HEK293 (cell line): ENCODE results near the gene SOS2.

ENCODE experiments used
- CTCF ChIA-PET: fragments of 350-600 bp; formaldehyde crosslinking; extraction: SDS; loops from one replicate; lab custom pipeline; 2021; ENCODE audit warnings: antibody characterized with exemption; lab: Yijun Ruan, JAX
- POLR2A ChIA-PET: fragments of 300-600 bp; formaldehyde crosslinking; extraction: SDS; loops from one replicate; lab custom pipeline; 2020; ENCODE audit warnings: antibody characterized with exemption, inconsistent platforms; lab: Yijun Ruan, JAX
- H3K27ac ChIP-seq: fragments of 200-500 bp; sonication (Bioruptor generic); 2 replicates; pipeline ENCODE4 v1.5.1; 2014; ENCODE audit warnings: low read depth, low read length, control low read depth, inconsistent platforms; ENCODE audit errors: extremely low read depth
- H3K36me3 ChIP-seq, 2 experiments: fragments of 200-500 bp in 1 of 2; sonication (Bioruptor generic) in 1 of 2; 1 replicate in 1 of 2; 2 replicates in 1 of 2; pipeline ENCODE4 v1.5.1; 2014 to 2017; ENCODE audit warnings: inconsistent platforms in 2 of 2, low read length in 2 of 2; ENCODE audit not compliant: control insufficient read depth in 2 of 2, insufficient read depth in 1 of 2
- H3K4me1 ChIP-seq: fragments of 200-500 bp; sonication (Bioruptor generic); 2 replicates; pipeline ENCODE4 v1.5.1; 2014; ENCODE audit warnings: mild to moderate bottlenecking, low read length, inconsistent platforms; ENCODE audit not compliant: control insufficient read depth, insufficient read depth
- H3K4me3 ChIP-seq: 2 replicates; pipeline ENCODE4 v1.5.1; 2011; ENCODE audit warnings: low read depth, mild to moderate bottlenecking, control low read depth, low read length, moderate library complexity
- H3K9me3 ChIP-seq: fragments of 200-500 bp; sonication (Bioruptor generic); 2 replicates; pipeline ENCODE4 v1.5.1; 2014; ENCODE audit warnings: low read depth, low read length, inconsistent platforms; ENCODE audit not compliant: control insufficient read depth, insufficient read depth
- GLI2 ChIP-seq: fragments of 450-650 bp; formaldehyde crosslinking; IDR thresholded peaks from 2 replicates; pipeline ENCODE4; 2017; ENCODE audit warnings: missing biosample characterization, missing genetic modification characterization, low read depth, borderline replicate concordance
- HOXC10 ChIP-seq: sonication (generic); formaldehyde crosslinking; IDR thresholded peaks from 2 replicates; pipeline ENCODE4 v1.8.1; 2023; ENCODE audit warnings: mild to moderate bottlenecking, missing genetic modification reagents
- REPIN1 ChIP-seq: fragments of 450-650 bp; formaldehyde crosslinking; IDR thresholded peaks from 2 replicates; pipeline ENCODE4 v1.5.1; 2017; ENCODE audit warnings: missing biosample characterization, missing genetic modification characterization, low read depth
- SCRT2 ChIP-seq: fragments of 450-650 bp; formaldehyde crosslinking; IDR thresholded peaks from 2 replicates; pipeline ENCODE4 v1.5.1; 2016; ENCODE audit warnings: missing biosample characterization, missing genetic modification characterization
- YY2 ChIP-seq: fragments of 450-650 bp; formaldehyde crosslinking; IDR thresholded peaks from 2 replicates; pipeline ENCODE4 v1.5.1; 2016; ENCODE audit warnings: missing biosample characterization, missing genetic modification characterization
- ZBTB21 ChIP-seq: fragments of 450-650 bp; formaldehyde crosslinking; IDR thresholded peaks from 2 replicates; pipeline ENCODE4 v1.5.1; 2017; ENCODE audit warnings: missing biosample characterization, missing genetic modification characterization
- ZFP69B ChIP-seq: fragments of 450-650 bp; formaldehyde crosslinking; IDR thresholded peaks from 2 replicates; pipeline ENCODE4 v1.5.1; 2016; ENCODE audit warnings: missing biosample characterization, missing genetic modification characterization
- ZNF16 ChIP-seq: fragments of 450-650 bp; formaldehyde crosslinking; IDR thresholded peaks from 2 replicates; pipeline ENCODE4 v1.5.1; 2016; ENCODE audit warnings: low read depth, missing biosample characterization, missing genetic modification characterization
- ZNF175 ChIP-seq: fragments of 450-650 bp; formaldehyde crosslinking; IDR thresholded peaks from 2 replicates; pipeline ENCODE4 v1.5.1; 2016; ENCODE audit warnings: missing biosample characterization, missing genetic modification characterization
- ZNF394 ChIP-seq: fragments of 450-650 bp; formaldehyde crosslinking; IDR thresholded peaks from 2 replicates; pipeline ENCODE4 v1.5.1; 2016; ENCODE audit warnings: missing biosample characterization, missing genetic modification characterization, mild to moderate bottlenecking, moderate library complexity, borderline replicate concordance
- ZNF555 ChIP-seq: fragments of 450-650 bp; formaldehyde crosslinking; conservative IDR thresholded peaks from 2 replicates; pipeline ENCODE4 v1.5.1; 2017; ENCODE audit warnings: missing biosample characterization, mild to moderate bottlenecking, missing genetic modification characterization, inconsistent platforms
- ZNF670 ChIP-seq: fragments of 450-650 bp; formaldehyde crosslinking; IDR thresholded peaks from 2 replicates; pipeline ENCODE4 v1.5.1; 2016; ENCODE audit warnings: missing biosample characterization, missing genetic modification characterization, low read depth
- ZSCAN16 ChIP-seq: fragments of 450-650 bp; formaldehyde crosslinking; IDR thresholded peaks from 2 replicates; pipeline ENCODE4 v1.5.1; 2016; ENCODE audit warnings: missing biosample characterization, missing genetic modification characterization
- TF ChIP-seq, protein P1 (sequence below): fragments of 450-650 bp; formaldehyde crosslinking; IDR thresholded peaks from 2 replicates; pipeline ENCODE4 v1.5.1; 2016; ENCODE audit warnings: missing biosample characterization, missing genetic modification characterization
- TF ChIP-seq, protein P2 (sequence below): fragments of 450-650 bp; formaldehyde crosslinking; IDR thresholded peaks from 2 replicates; pipeline ENCODE4 v1.5.1; 2016; ENCODE audit warnings: missing biosample characterization, missing genetic modification characterization
- TF ChIP-seq, protein P3 (sequence below): fragments of 450-650 bp; formaldehyde crosslinking; IDR thresholded peaks from 2 replicates; pipeline ENCODE4 v1.5.1; 2017; ENCODE audit warnings: missing biosample characterization, missing genetic modification characterization
- TF ChIP-seq, protein P4 (sequence below): fragments of 450-650 bp; formaldehyde crosslinking; IDR thresholded peaks from 2 replicates; pipeline ENCODE4 v1.5.1; 2017; ENCODE audit warnings: missing biosample characterization, missing genetic modification characterization

The SOS2 gene

DNA sequence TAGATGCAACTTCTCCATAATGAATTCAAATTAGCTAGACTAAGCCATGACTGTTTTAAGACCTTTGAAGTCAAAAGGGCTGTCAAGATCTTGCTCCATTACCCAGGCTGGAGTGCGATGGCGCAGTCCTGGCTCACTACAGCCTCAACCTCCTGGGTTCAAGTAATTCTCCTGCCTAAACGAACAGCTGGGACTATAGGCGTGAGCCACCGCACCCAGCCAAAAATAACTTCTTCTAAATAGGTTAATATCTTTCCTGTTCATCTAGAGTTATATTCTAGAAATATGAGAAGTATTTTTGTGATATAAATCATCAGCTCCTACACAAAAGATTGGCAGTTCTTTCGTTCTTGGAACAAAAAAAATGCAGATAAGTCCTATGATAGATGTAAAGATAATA, 39.6 kb upstream of the SOS2 start:
- ChIA-PET POLR2A (no interaction called here), CTCF (no interaction called here)
- Histone ChIP-seq H3K27ac (no peak overlapping the region), H3K4me3 (no peak overlapping the region), H3K4me1 (no peaks in the 10 kb centered on the region), H3K9me3 (no peaks in the 10 kb centered on the region), H3K36me3 (peaks cover 6 to 14% of the 10 kb centered on the region in 2 experiments; a peak in 2 of 3 replicates)
- TF ChIP-seq, protein P1, sequence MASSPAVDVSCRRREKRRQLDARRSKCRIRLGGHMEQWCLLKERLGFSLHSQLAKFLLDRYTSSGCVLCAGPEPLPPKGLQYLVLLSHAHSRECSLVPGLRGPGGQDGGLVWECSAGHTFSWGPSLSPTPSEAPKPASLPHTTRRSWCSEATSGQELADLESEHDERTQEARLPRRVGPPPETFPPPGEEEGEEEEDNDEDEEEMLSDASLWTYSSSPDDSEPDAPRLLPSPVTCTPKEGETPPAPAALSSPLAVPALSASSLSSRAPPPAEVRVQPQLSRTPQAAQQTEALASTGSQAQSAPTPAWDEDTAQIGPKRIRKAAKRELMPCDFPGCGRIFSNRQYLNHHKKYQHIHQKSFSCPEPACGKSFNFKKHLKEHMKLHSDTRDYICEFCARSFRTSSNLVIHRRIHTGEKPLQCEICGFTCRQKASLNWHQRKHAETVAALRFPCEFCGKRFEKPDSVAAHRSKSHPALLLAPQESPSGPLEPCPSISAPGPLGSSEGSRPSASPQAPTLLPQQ (tag by site-specific recombination) = no peak
- TF ChIP-seq ZNF555 (tag by site-specific recombination) (no peak), HOXC10 (CRISPR knock-in tag) (no peak), ZNF670 (no peak), ZBTB21 (tag by site-specific recombination) (no peak), ZNF175 (tag by site-specific recombination) (no peak)
- TF ChIP-seq, protein P2, sequence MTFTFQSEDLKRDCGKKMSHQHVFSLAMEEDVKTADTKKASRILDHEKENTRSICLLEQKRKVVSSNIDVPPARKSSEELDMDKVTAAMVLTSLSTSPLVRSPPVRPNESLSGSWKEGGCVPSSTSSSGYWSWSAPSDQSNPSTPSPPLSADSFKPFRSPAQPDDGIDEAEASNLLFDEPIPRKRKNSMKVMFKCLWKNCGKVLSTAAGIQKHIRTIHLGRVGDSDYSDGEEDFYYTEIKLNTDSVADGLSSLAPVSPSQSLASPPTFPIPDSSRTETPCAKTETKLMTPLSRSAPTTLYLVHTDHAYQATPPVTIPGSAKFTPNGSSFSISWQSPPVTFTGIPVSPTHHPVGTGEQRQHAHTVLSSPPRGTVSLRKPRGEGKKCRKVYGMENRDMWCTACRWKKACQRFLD (tag by site-specific recombination) = no peak

- peaks cover 6 to 18% of the 10 kb centered on the region in 2 experiments for H3K36me3 ChIP-seq
- no peak overlapping the region for H3K4me3 ChIP-seq
- H3K9me3 ChIP-seq = no peaks in the 10 kb centered on the region
- H3K4me1 ChIP-seq = 0 out of 2 replicates have a peak, but pooled peaks cover 4% of the 10 kb centered on the region
- CTCF ChIA-PET = no interaction called here
- POLR2A ChIA-PET = no interaction called here
- no peak for TF ChIP-seq ZNF394
- H3K27ac ChIP-seq = no peak overlapping the region
These were observed 33.7 kb upstream of the SOS2 start for GRCh38 chr14:50265029-50265428.

GRCh38 chr14:50263321-50263720, 31.9 kb upstream of the SOS2 start:
- Histone ChIP-seq H3K4me3 (no peak overlapping the region), H3K36me3 (peaks cover 14% of the 10 kb centered on the region in 2 experiments), H3K9me3 (no peaks in the 10 kb centered on the region), H3K4me1 (0 out of 2 replicates have a peak, but pooled peaks cover 4% of the 10 kb centered on the region), H3K27ac (no peak overlapping the region)
- POLR2A ChIA-PET = interaction anchor here (0.6 kb wide), 1 partner anchor 37 kb away, joined by 4 read pairs; no protein-coding TSS in a partner anchor
- CTCF ChIA-PET = interaction anchor here (0.7 kb wide), 1 partner anchor 86 kb away, joined by 3 read pairs; no protein-coding TSS in a partner anchor
- TF ChIP-seq GLI2 (no peak), ZSCAN16 (tag by site-specific recombination) (no peak), REPIN1 (tag by site-specific recombination) (no peak), ZNF16 (tag by site-specific recombination) (no peak), SCRT2 (no peak), YY2 (tag by site-specific recombination) (no peak), ZFP69B (tag by site-specific recombination) (no peak)
- TF ChIP-seq, protein P3, sequence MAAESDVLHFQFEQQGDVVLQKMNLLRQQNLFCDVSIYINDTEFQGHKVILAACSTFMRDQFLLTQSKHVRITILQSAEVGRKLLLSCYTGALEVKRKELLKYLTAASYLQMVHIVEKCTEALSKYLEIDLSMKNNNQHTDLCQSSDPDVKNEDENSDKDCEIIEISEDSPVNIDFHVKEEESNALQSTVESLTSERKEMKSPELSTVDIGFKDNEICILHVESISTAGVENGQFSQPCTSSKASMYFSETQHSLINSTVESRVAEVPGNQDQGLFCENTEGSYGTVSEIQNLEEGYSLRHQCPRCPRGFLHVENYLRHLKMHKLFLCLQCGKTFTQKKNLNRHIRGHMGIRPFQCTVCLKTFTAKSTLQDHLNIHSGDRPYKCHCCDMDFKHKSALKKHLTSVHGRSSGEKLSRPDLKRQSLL = no peak
- TF ChIP-seq, protein P4, sequence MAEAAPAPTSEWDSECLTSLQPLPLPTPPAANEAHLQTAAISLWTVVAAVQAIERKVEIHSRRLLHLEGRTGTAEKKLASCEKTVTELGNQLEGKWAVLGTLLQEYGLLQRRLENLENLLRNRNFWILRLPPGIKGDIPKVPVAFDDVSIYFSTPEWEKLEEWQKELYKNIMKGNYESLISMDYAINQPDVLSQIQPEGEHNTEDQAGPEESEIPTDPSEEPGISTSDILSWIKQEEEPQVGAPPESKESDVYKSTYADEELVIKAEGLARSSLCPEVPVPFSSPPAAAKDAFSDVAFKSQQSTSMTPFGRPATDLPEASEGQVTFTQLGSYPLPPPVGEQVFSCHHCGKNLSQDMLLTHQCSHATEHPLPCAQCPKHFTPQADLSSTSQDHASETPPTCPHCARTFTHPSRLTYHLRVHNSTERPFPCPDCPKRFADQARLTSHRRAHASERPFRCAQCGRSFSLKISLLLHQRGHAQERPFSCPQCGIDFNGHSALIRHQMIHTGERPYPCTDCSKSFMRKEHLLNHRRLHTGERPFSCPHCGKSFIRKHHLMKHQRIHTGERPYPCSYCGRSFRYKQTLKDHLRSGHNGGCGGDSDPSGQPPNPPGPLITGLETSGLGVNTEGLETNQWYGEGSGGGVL (tag by site-specific recombination) = no peak
